Lower leg skin (tissue), 4 donors: Measurements from ENCODE around the gene VPS54. TPM values are rescaled to one million over a fixed set of nuclear protein-coding genes. Genes with fewer than 3 reads are reported as not detected.

ENCODE experiments used
- DNase-seq, 2 donors: peaks; one replicate each; pipeline ENCODE4 v3.0.0-alpha.2; 2019; ENCODE audit warnings: low spot score in 2 of 2
- H3K4me3 ChIP-seq: fragments of 200-600 bp; sonication (generic); 2 replicates; pipeline ENCODE4 v1.5.1; 2017; ENCODE audit warnings: mild to moderate bottlenecking, low read depth; ENCODE audit not compliant: poor library complexity, severe bottlenecking
- POLR2A ChIP-seq, 2 donors: fragments of 450-650 bp; IDR thresholded peaks; one replicate each; pipeline ENCODE4 v1.6.1; 2016 to 2017; ENCODE audit warnings: antibody characterized with exemption in 2 of 2, mild to moderate bottlenecking in 1 of 2, moderate library complexity in 1 of 2
- WGBS, 2 donors: methylation state at CpG; one replicate each; pipeline ENCODE4 v1.1.5; 2018; 5-methylcytosine and 5-hydroxymethylcytosine counted together
- intact Hi-C: fragments of 100-400 bp; cut with DNase I; formaldehyde crosslinking; loops from one replicate; pipeline ENCODE4 v1.15.0; 2023; ENCODE audit warnings: low total_unique reads
- total RNA-seq, 4 donors: library from RNA; depleted of rRNA; stranded (reverse); fragments of >200 nt; gene quantifications; one replicate each; pipeline ENCODE4 v1.1.0, GENCODE V29; 2016
- TF ChIP-seq, protein P1 (sequence below), 3 donors: fragments of 450-650 bp; IDR thresholded peaks; one replicate each; pipeline ENCODE4 v1.5.1; 2016; ENCODE audit warnings: antibody characterized with exemption in 3 of 3, mild to moderate bottlenecking in 3 of 3, moderate library complexity in 2 of 3

VPS54 gene
- total RNA-seq, 4 donors from 2014 or later = 14.8 to 26.4 (median 20.9) TPM

DNA sequence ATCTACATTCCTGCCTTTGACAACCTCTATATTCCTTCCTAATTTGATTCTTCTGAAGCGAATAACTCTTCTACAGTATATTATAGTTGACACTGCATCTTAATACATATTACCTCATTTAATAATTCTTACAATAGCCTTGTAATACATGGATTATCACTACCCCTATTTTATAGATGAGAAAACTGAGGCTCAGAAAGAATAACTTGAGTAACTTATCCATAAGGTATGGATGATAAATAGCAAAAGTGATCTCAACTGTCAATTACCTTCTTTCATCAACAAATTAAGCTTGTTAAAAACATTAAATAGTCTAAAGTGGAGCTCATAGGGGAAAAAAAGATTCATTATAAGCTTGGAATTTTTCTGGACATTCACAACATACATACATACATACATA, 4.6 kb downstream of the VPS54 start:
- intact Hi-C loops = no loop called here
- no peak for DNase-seq
- no peak for TF ChIP-seq POLR2A (IDR thresholded peaks at IDR 0.05)
- TF ChIP-seq, protein P1, sequence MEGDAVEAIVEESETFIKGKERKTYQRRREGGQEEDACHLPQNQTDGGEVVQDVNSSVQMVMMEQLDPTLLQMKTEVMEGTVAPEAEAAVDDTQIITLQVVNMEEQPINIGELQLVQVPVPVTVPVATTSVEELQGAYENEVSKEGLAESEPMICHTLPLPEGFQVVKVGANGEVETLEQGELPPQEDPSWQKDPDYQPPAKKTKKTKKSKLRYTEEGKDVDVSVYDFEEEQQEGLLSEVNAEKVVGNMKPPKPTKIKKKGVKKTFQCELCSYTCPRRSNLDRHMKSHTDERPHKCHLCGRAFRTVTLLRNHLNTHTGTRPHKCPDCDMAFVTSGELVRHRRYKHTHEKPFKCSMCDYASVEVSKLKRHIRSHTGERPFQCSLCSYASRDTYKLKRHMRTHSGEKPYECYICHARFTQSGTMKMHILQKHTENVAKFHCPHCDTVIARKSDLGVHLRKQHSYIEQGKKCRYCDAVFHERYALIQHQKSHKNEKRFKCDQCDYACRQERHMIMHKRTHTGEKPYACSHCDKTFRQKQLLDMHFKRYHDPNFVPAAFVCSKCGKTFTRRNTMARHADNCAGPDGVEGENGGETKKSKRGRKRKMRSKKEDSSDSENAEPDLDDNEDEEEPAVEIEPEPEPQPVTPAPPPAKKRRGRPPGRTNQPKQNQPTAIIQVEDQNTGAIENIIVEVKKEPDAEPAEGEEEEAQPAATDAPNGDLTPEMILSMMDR (IDR thresholded peaks at IDR 0.05) = no peak
- 95 to 98% methylated on average over 1 of the region's 1 CpG for WGBS, 2 donors
- H3K4me3 ChIP-seq = no peak overlapping the region

DNA sequence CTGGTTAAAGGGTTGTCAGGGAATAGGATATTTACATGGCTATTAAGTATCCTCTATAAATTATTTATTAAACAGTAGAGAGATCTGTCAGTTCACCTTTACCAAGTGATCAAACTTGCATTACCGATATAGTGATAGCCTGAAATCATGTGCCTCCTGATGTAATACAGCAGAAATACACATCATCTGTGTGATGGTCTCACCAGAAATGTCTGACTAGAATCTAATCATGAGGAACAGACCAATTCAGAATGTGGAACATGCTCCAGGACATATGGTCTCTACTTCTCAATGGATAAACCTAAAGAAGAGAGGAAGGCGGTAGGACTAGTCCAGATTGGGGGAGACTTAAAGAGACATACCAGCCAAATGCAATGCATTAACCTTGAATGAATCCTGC, 6.2 kb downstream of the VPS54 start:
- H3K4me3 ChIP-seq = no peak overlapping the region
- TF ChIP-seq, protein P1 (IDR thresholded peaks at IDR 0.05) = no peak
- no peak for TF ChIP-seq POLR2A (IDR thresholded peaks at IDR 0.05)

DNA sequence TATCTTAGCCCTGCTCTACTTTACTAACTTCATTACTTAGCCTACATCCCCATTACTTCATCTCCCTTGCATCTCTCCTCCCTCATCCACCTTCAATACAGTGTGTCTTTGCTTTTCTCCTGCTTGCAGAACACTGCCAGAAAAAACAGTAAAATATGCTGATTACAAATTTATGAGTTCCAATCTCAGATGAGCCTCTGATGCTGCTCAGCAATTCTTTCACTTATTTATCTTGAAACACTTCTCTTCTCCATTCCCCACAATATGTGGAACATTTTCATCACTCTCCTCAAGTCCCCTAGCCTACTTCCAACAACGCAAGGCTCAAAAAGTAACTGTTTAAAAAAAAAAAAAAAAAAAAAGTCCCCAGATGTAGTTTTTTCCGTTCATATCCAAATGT, 7.1 kb downstream of the VPS54 start:
- H3K4me3 ChIP-seq = no peak overlapping the region
- TF ChIP-seq, protein P1 (IDR thresholded peaks at IDR 0.05) = no peak
- no peak for TF ChIP-seq POLR2A (IDR thresholded peaks at IDR 0.05)
- 73 to 90% methylated on average over 2 of the region's 2 CpGs for WGBS, 2 donors
- DNase-seq = no peak
- intact Hi-C loops = no loop called here

More for the DNA sequence above, 6.2 kb downstream of the VPS54 start:
- DNase-seq = no peak
- 93 to 94% methylated on average over 2 of the region's 2 CpGs for WGBS, 2 donors
- intact Hi-C loops = no loop called here

DNA sequence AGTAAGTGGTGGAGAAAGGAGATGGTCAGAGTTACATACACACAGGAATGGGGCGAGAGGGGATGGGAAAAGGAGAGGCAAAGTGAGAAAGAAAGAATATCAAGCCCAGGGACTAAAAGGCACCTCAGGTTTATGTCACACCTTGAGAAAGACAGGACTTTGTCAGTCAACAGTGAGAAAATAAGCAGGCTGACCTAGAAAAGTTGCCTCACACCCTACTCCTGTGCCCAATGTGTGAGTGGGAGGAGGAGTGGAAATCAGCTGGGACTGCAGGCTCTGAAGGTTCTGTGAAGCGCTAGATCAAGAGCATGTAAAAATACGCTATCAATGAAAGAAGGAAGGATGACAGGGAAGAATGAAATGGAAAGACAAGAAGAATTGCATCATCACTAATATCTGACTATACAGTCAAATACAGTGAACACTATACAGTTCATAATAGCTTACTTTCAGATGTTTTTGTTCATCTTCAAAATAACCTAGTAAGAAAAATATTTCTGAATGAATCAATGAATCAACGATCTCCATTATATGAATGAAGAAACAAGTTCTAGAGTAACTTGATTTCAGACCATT, 10.7 kb downstream of the VPS54 start:
- TF ChIP-seq POLR2A (IDR thresholded peaks at IDR 0.05) = no peak
- TF ChIP-seq, protein P1 (IDR thresholded peaks at IDR 0.05) = no peak
- DNase-seq = no peak
- WGBS, 2 donors = 94% methylated on average over 4 of the region's 4 CpGs
- H3K4me3 ChIP-seq = no peak overlapping the region
- intact Hi-C loops = no loop called here

DNA sequence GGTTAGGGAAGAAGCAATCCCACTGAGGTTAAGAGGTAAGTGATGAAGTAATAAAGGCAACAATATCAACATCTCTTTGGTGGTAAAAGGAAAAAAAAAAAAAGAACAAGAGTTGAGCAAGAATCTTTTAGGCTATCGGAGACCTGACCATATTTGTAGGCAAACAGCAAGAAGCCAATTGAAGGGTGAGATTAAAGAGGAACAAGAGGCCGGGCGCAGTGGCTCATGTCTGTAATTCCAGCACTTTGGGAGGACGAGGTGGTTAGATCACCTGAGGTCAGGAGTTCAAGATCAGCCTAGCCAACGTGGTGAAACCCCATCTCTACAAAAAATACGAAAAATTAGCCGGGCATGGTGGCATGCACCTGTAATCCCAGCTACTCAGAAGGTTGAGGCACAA, 11.3 kb downstream of the VPS54 start:
- H3K4me3 ChIP-seq = no peak overlapping the region
- TF ChIP-seq POLR2A (IDR thresholded peaks at IDR 0.05) = no peak
- no peak for DNase-seq
- intact Hi-C loops = no loop called here
- 90 to 93% methylated on average over 7 of the region's 7 CpGs for WGBS, 2 donors

DNA sequence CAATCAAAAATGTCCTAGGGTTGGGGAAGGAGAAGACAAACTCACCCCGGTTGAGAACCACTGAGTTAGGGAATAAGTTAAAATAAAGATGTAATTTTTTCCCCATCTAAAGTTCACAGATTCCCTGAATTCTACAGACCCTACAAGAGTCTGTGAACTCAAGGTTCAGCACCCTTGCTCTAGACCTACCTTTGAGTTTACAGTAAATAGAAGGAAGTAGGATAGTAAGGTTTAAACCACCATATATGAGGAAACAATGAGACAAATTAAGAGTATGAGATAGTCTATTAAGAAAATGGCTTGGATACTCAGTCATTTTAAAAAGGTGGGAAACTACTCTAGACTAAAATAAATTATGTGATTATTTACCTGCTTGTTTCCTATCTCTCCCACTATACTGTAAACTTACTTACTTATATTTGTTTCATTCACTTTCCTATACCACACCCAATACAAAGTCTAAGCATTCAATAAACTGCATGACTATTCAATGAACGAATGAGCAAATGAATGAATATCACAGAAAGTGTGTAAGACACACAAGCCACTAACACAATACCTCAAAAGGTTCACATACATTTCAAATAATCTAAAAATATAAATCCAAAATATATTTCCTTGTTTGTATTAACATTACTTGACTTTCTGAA, 13.4 kb downstream of the VPS54 start:
- no peak overlapping the region for H3K4me3 ChIP-seq
- no peak for DNase-seq
- intact Hi-C loops = no loop called here
- TF ChIP-seq POLR2A (IDR thresholded peaks at IDR 0.05) = no peak
- TF ChIP-seq, protein P1 (IDR thresholded peaks at IDR 0.05) = no peak
- 95 to 96% methylated on average over 2 of the region's 2 CpGs for WGBS, 2 donors
